ELR (cell line): ENCODE data around the gene RNF125.
"Not testable (repeated sequence)": the region's sequence is repeated elsewhere in the genome, so short reads cannot be mapped to it uniquely, and the experiment has no call there.

Experiments used
- DNase-seq: peaks from one replicate; pipeline ENCODE4 v3.0.0-alpha.2; 2015; ENCODE audit warnings: low read depth

RNF125 gene

GRCh38 chr18:32018331-32019250 is at the start of gene RNF125:
RNF125 (plus strand) TSS chr18:32018825; CDS start chr18:32018864, 39 bp downstream.
- peak; percentile 72 for DNase-seq

GRCh38 chr18:31970617-31971016 is 48.0 kb upstream of the RNF125 start:
- DNase-seq, result peak; percentile 8

DNA sequence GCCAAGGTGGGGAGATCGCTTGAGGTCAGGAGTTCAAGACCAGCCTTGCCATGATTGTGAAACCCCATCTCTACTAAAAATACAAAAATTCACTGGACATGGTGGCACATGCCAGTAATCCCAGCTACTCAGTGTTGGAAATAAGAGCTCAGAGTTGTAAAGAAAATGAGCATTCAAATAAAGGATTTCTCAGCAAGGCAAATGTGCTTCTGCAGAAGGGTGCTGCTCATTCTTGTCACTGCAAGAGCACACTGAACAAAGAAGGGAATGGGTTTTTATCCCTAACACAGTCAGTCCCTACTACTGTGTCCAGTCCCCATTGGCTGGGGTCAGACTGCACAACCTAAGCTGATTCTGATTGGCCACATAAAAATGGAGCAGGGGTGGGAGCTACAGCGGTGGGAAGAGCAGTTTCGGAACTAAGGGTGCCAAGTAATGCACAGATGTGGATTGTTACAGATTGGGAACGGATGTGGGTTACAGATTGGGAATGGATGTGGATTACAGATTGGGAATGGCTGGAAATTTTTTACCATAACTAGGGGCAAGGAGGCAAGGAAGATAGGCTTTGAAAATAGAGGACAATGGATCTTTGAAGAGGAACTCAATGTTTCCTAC is 44.6 kb upstream of the RNF125 start:
- peak; percentile 13 for DNase-seq

DNA sequence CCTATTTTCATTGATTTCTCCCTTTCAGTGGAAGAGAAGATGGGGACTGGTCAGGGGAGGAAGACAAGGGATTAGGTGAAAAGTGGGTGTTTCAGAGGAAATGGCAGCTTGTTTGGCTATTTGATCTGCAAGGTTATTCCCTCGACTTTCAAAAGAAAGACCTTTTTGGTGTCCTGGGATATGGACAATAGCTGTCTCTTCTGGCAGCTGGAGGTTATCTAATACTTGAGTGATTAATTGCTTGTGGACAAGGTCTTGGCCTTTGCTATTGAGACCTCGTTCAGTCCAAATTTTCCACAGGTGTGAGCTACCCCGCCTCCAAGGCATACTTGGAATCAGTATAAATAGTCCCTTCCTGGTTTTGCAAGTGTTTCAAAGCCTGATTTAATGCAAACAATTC is 42.4 kb upstream of the RNF125 start:
- no peak for DNase-seq

- peak; percentile 56 for DNase-seq
Measured at GRCh38 chr18:31977270-31977872, 41.3 kb upstream of the RNF125 start.

DNA sequence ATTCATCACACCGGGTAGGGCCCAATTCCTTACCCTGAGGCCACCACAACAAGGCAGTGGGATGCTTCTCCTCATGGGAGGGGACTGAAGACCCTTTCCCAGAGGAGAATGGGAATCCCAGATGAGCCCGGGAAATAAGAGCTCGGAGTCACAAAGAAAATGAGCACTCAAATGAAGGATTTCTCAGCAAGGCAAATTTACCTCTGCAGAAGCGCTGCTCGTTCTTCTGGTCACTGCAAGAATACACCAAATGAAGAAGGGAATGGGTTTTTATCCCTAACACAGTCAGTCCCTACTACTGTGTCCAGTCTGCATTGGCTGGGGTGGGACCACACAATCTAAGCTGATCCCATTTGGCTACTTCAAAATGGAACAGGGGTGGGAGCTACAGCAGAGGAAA is 40.0 kb upstream of the RNF125 start:
- no peak for DNase-seq

GRCh38 chr18:31979714-31980113 is 38.9 kb upstream of the RNF125 start:
- no peak for DNase-seq

DNA sequence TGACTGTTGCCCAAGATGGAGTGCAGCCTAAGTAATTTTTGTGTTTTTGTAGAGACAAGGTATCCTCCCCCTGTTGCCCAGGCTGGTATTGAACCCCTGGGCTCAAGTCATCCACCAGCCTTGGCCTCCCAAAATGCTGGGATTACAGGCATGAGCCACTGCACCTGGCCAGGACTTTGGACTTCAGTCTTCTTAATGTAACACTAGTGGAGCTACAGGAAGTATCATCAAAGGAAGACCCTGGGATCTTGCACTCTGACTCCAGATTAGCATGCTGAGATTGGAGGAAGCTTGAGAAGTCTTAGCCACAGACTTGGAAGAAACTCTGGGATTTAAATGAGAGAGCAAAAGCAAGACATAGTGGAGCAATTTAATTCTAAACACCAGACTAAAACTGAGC is 37.8 kb upstream of the RNF125 start:
- no peak for DNase-seq

DNA sequence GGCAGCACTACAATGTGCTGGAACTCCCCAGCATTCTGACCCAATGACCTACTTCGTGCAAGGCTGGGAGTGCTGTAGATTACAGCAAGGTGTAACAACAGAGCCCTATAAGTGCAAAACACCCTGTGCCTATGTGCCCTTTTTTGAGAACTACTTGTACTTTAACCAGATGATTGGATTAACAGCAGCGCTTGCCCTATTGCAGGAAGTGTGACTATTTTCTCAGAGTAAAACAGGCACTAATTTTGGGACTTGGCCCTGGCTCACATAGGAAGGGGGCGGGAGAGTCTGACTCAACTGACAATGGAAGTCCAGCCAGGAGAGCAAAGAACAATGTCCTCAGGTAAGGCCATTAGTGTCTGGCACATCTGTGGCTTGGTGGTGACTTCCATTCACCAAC is 35.6 kb upstream of the RNF125 start:
- no peak for DNase-seq

DNA sequence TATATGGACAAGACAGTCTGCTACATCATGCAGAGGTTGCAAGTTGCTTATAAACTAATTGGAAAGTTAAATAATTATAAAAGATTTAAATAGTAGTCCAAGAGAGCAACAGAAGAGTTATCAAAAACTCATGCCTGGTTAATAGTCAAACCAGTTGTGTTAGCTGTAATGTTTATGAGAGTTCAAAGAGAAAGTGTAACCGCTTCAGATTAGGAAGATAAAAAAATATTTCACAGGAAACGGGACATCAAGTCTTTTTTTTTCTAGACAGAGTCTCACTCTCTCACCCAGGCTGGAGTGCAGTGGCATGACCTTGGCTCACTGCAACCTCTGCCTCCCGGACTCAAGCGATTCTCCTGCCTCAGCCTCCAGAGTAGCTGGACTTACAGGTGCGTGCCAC is 34.6 kb upstream of the RNF125 start:
- DNase-seq, result no peak

DNA sequence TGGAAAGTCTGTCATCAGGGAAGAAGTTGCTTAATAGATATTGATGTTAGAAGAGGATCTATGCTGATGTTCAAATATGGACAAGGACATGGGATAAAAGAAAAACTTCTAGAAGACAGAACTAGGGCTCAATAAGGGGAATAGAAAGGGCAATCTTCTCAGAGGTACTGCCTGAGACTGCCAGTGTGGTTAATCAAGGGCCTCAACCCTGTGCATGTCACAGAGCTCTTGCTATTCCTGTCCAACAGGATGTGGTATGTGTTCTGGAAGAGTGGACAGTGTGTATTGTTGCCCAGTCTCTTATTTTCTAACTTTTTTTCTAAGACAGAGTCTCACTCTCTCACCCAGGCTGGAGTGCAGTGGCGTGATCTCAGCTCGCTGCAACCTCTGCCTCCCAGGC is 27.8 kb upstream of the RNF125 start:
- no peak for DNase-seq

DNA sequence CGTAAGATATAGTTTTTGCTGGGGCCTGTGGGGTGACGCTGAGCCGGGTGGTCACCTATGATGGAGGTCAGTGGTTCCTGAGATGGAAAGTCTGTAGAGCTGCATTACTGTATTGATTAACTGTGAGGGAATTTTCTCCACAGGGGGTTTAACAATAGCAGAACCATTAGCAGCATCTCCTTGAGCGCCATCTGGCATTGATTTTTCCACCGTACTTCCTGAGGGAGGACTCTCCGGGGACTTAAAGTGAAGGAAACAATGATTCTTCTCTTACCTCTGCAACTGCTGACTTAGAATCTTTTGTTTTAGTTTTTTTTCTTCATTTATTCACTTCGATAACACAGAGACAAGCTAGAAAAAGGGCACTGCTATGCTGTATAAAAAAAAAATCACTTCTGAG is 22.6 kb upstream of the RNF125 start:
- DNase-seq, result no peak

GRCh38 chr18:31998880-31999412 is 19.7 kb upstream of the RNF125 start:
- no peak for DNase-seq

DNA sequence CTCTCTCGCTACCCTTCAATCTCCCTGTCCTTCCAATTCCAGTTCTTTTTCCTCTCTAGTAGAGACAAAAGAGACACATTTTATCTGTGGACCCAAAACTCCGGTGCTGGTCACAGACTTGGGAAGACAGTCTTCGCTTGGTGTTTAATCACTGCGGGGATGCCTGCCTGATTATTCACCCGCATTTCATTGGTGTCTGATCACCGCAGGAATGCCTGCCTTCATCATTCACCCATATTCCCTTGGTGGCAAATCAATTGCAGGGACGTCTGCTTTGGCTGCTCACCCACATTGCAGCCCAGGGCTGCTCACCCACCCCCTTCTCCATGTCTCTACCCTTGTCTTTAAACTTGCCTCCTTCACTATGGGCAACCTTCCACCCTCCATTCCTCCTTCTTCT is 17.5 kb upstream of the RNF125 start:
- DNase-seq, result peak; percentile 21

- DNase-seq, result not testable (repeated sequence)
Measured at GRCh38 chr18:32003822-32004221, 14.8 kb upstream of the RNF125 start.

DNA sequence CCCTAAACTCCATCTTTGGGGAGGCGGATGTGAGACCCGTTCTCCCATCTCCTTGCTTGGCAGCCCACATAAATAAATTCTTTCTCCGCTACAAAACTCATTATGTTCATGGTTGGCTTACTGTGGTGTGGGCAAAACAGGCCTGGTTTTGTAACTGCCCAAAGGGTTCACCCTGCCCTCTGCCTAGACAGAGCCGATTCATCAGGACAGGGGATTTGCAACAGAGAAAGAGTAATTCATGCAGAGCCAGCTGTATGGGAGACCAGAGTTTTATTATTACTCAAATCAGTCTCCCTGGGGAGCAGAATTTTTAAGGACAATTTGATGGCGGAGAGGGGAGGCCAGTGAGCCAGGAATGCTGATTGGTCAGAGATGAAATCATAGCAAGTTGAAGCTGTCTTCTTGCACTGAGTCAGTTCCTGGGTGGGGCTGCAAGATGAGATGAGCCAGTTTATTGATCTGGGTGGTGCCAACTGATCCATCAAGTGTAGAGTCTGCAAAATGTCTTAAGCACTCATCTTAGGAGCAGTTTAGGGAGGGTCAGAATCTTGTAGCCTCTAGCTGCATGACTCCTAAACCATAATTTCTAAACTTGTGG is 8.4 kb upstream of the RNF125 start:
- peak; percentile 10 for DNase-seq

GRCh38 chr18:32011193-32011592 is 7.4 kb upstream of the RNF125 start:
- no peak for DNase-seq

DNA sequence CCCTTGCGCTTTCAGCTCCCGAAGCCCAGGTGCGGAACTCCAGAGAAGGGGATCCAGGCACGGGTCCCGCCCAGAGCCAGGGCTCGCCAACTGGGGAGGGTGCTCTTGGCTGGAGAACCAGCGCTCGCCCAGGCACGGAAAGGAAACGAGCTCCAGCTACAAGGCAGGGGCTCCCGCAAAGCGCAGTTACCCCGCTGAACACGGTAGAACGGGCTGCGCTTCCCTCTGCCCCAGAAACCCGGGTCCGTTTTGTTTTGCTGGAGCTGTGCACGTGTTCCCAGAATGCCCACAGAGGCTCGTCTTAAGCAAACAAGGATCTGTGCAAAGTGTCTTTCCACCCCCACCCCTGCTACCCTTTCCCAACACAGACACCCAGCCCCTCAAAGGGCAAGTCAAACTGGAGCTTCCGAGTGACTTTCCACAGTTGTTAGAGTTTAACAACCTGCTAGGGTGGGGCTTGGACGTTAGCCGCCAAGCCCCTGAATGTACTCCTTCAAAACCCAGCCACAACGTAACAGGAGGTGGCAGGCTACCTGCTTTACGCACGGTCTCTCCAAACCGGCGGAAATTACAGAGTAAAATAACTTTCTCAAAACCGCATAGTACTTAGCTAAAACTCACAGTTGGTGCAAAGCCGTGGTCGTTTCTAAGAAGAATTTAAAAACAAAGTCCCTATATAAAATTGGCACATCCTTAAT is 775 bp downstream of the RNF125 start:
- DNase-seq, result peak; percentile 45

DNA sequence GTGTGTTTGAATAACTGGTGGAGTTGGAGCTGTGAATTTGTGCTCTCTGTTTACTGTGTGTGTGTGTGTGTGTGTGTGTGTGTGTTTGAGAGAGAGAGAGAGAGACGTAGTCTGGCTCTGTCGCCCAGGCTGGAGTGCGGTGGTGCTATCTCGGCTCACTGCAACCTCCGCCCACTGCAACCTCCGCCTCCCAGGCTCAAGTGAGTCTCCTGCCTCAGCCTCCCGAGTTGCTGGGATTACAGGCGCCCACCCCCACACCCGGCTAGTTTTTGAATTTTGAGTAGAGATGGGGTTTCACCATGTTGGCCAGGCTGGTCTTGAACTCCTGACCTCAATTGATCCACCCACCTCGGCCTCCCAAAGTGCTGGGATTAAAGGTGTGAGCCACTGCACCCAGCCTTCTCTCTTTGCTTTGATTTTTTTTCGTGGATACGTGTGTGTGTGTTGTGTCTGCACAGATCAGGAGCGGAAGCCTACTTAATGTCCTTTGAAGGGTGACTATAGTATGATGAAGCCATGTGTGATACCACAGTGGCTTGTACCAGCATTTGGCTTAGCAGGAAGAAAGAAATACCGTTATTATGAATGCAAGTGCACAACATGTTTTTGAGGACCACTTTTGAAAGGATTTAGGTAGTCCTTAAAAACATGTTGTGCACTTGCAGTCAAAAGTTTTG is 1.5 kb downstream of the RNF125 start:
- not testable (repeated sequence) for DNase-seq

DNA sequence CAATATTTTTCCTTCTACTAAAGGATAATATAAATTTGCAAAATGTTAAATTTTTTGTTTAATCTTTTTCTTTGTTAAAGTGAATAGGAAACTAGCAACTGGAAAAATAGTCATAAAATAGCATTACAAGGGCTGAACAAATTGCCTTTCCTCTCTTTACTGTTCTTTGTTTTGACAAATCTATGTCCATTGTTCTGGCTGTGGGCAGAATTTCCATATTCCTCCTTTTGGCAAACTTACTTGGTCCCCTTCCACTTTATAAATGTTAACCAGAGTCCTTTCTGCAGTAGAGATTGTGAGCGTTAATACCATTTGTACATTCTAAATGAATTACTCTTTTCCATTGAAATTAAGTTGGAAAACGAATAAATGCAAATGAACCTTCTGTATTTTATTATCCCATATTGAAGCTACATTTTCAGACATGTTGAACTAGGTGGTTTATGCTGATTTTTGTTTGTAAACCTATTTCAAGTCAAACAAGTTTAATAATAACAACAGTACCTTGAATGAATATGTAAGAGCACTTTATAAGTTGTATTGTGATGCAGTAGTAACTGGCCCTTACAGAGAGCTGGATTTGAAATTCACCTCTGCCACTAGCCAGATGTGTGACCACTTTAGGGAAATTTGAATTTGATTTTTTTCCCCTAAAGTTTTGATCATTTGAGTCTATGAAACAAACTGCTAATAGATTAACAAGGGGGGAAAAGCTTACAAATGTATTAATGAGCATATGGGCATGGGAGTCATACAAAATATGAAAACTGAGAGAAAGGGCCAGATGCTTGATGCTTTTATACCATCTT is 3.3 kb downstream of the RNF125 start:
- DNase-seq, result no peak
